Liver (tissue), 9 donors: ENCODE results near the gene IRAK4. TPM values are rescaled to one million over a fixed set of nuclear protein-coding genes. Genes with fewer than 3 reads are reported as not detected.

Source experiments
- DNase-seq: peaks from one replicate; pipeline ENCODE4 v3.0.0-alpha.2; 2017; ENCODE audit warnings: low spot score
- H3K27ac ChIP-seq, 2 donors: one replicate each; pipeline ENCODE4 v1.7.0; 2013; ENCODE audit warnings: inconsistent platforms in 2 of 2, low read length in 2 of 2, control low read depth in 1 of 2, low read depth in 1 of 2, mild to moderate bottlenecking in 1 of 2
- H3K27me3 ChIP-seq, 4 donors: one replicate each; pipeline versions ENCODE4 v1.6.1 to v1.7.0; 2013; ENCODE audit warnings: low read length in 3 of 4, inconsistent platforms in 1 of 4, mild to moderate bottlenecking in 1 of 4, moderate library complexity in 1 of 4; ENCODE audit not compliant: control insufficient read depth in 4 of 4, insufficient read depth in 4 of 4
- H3K36me3 ChIP-seq, 4 donors: one replicate each; pipeline versions ENCODE4 v1.6.1 to v1.7.0; 2013; ENCODE audit warnings: low read length in 3 of 4, mild to moderate bottlenecking in 3 of 4, low read depth in 1 of 4, moderate library complexity in 1 of 4; ENCODE audit not compliant: control insufficient read depth in 4 of 4, insufficient read depth in 3 of 4
- H3K4me1 ChIP-seq, 4 donors: one replicate each; pipeline versions ENCODE4 v1.6.1 to v1.7.0; 2013; ENCODE audit warnings: low read length in 3 of 4, mild to moderate bottlenecking in 3 of 4, moderate library complexity in 1 of 4; ENCODE audit not compliant: control insufficient read depth in 4 of 4, insufficient read depth in 4 of 4
- H3K4me3 ChIP-seq, 3 donors: one replicate each; pipeline versions ENCODE4 v1.6.1 to v1.7.0; 2013; ENCODE audit warnings: low read length in 3 of 3, control low read depth in 1 of 3, low read depth in 1 of 3, mild to moderate bottlenecking in 1 of 3
- H3K9ac ChIP-seq, 2 donors: one replicate each; pipeline ENCODE4 v1.7.0; 2013; ENCODE audit warnings: low read length in 2 of 2, mild to moderate bottlenecking in 2 of 2, moderate library complexity in 2 of 2, control low read depth in 1 of 2, low read depth in 1 of 2
- H3K9me3 ChIP-seq, 4 donors: one replicate each; pipeline versions ENCODE4 v1.6.1 to v1.7.0; 2013; ENCODE audit warnings: low read length in 3 of 4; ENCODE audit not compliant: control insufficient read depth in 4 of 4
- FOXA1 ChIP-seq: IDR thresholded peaks from 2 replicates; pipeline ENCODE4 v1.6.1; 2016; ENCODE audit warnings: antibody characterized with exemption
- GABPA ChIP-seq, 2 donors: IDR thresholded peaks in 1 of 2; conservative IDR thresholded peaks in 1 of 2; 2 replicates each; pipeline ENCODE4 v1.6.1; 2016; ENCODE audit warnings: antibody characterized with exemption in 2 of 2, mild to moderate bottlenecking in 1 of 2, moderate library complexity in 1 of 2
- HNF4A ChIP-seq, 2 donors: conservative IDR thresholded peaks; 2 replicates each; pipeline ENCODE4 v1.6.1; 2016; ENCODE audit warnings: antibody characterized with exemption in 2 of 2, mild to moderate bottlenecking in 2 of 2
- JUND ChIP-seq, 2 donors: IDR thresholded peaks; 2 replicates each; pipeline ENCODE4 v1.6.1; 2016; ENCODE audit warnings: antibody characterized with exemption in 2 of 2
- NR2F2 ChIP-seq: IDR thresholded peaks from 2 replicates; pipeline ENCODE4 v1.6.1; 2016; ENCODE audit warnings: antibody characterized with exemption
- RAD21 ChIP-seq, 2 donors: IDR thresholded peaks; 2 replicates each; pipeline ENCODE4 v1.6.1; 2016; ENCODE audit warnings: antibody characterized with exemption in 2 of 2, mild to moderate bottlenecking in 2 of 2
- RXRA ChIP-seq, 2 donors: IDR thresholded peaks; 2 replicates each; pipeline ENCODE4 v1.6.1; 2017 to 2018; ENCODE audit warnings: antibody characterized with exemption in 2 of 2, mild to moderate bottlenecking in 1 of 2
- TAF1 ChIP-seq: conservative IDR thresholded peaks from 2 replicates; pipeline ENCODE4 v1.6.1; 2016; ENCODE audit warnings: antibody characterized with exemption, mild to moderate bottlenecking
- YY1 ChIP-seq: IDR thresholded peaks from 2 replicates; pipeline ENCODE4 v1.6.1; 2016; ENCODE audit warnings: antibody characterized with exemption, mild to moderate bottlenecking
- polyA plus RNA-seq, 2 donors: library from polyadenylated mRNA; stranded (reverse) in 1 of 2; unstranded in 1 of 2; fragments of 200-250 nt in 1 of 2; fragments of >200 nt in 1 of 2; fragmentation: Nextera tagmentation in 1 of 2; extraction: Ambion mirVana in 1 of 2; gene quantifications; one replicate each; pipeline versions ENCODE4 v1.2.1 to v1.2.3, GENCODE V29; 2013 to 2015
- total RNA-seq, 2 donors: library from RNA; depleted of rRNA; stranded (reverse); fragments of >200 nt; gene quantifications; one replicate each; pipeline ENCODE4 v1.2.3, GENCODE V29; 2014
- TF ChIP-seq, protein P1 (sequence below): IDR thresholded peaks from 2 replicates; pipeline ENCODE4 v1.6.1; 2016; ENCODE audit warnings: antibody characterized with exemption
- TF ChIP-seq, protein P2 (sequence below): IDR thresholded peaks from 2 replicates; pipeline ENCODE4 v1.6.1; 2016; ENCODE audit warnings: antibody characterized with exemption, mild to moderate bottlenecking
- TF ChIP-seq, protein P3 (sequence below): IDR thresholded peaks from 2 replicates; pipeline ENCODE4 v1.6.1; 2016; ENCODE audit warnings: antibody characterized with exemption
- donor health status: healthy.
- donor health status: healthy.
- donor health status: healthy.
- donor health status: healthy.
- donor health status: healthy.

Gene IRAK4
- total and polyA plus RNA-seq, 4 donors = 5.0 to 19.1 (median 7.7) TPM

DNA sequence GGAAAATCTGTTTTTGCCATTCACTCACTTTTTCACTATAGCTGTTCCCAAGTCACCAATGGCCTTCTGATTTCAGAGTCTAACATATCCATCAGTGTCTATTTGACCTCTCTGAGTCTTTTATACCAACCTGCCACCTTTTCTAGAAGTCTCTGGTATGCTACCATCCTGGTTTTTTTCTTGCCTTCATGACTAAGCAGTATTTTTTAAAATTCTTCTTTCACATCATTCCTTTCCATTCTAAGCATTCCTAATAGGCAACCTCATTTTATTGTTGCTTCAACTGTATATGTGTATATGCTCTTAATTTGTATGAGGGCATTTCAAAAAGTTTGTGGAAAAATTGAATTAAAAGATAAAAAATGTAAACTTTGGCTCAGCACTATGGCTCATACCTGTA is 5.0 kb downstream of the IRAK4 start (continued):
- TF ChIP-seq, protein P1, sequence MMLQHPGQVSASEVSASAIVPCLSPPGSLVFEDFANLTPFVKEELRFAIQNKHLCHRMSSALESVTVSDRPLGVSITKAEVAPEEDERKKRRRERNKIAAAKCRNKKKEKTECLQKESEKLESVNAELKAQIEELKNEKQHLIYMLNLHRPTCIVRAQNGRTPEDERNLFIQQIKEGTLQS = no peak
- TF ChIP-seq RXRA (IDR thresholded peaks at IDR 0.05) (no peak), YY1 (no peak), GABPA (IDR thresholded peaks at IDR 0.05 in 1 of 2, conservative IDR thresholded peaks at IDR 0.05 in 1 of 2) (no peak)
- TF ChIP-seq, protein P2, sequence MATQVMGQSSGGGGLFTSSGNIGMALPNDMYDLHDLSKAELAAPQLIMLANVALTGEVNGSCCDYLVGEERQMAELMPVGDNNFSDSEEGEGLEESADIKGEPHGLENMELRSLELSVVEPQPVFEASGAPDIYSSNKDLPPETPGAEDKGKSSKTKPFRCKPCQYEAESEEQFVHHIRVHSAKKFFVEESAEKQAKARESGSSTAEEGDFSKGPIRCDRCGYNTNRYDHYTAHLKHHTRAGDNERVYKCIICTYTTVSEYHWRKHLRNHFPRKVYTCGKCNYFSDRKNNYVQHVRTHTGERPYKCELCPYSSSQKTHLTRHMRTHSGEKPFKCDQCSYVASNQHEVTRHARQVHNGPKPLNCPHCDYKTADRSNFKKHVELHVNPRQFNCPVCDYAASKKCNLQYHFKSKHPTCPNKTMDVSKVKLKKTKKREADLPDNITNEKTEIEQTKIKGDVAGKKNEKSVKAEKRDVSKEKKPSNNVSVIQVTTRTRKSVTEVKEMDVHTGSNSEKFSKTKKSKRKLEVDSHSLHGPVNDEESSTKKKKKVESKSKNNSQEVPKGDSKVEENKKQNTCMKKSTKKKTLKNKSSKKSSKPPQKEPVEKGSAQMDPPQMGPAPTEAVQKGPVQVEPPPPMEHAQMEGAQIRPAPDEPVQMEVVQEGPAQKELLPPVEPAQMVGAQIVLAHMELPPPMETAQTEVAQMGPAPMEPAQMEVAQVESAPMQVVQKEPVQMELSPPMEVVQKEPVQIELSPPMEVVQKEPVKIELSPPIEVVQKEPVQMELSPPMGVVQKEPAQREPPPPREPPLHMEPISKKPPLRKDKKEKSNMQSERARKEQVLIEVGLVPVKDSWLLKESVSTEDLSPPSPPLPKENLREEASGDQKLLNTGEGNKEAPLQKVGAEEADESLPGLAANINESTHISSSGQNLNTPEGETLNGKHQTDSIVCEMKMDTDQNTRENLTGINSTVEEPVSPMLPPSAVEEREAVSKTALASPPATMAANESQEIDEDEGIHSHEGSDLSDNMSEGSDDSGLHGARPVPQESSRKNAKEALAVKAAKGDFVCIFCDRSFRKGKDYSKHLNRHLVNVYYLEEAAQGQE = no peak

DNA sequence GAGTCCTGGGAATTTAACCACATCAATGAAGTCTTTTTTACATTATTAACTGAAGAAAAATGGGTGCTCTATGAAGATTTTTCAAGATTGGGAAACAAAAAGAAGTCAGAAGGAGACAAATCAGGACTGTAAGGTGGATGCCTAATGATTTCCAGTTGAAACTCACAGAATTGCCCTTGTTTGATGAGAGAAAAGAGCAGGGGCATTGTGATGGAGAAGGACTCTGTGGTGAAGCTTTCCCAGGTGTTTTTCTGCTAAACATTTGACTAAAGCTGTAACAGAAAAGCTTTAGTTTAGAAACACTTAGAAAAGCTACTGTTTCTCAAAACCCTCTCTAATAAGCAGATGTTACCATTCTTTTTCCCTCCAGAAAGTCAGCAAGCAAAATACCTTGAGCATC is 5.8 kb downstream of the IRAK4 start:
- TF ChIP-seq YY1 (no peak), RAD21 (IDR thresholded peaks at IDR 0.05) (no peak), FOXA1 (no peak), NR2F2 (no peak), TAF1 (no peak), HNF4A (conservative IDR thresholded peaks at IDR 0.05) (no peak), RXRA (IDR thresholded peaks at IDR 0.05) (no peak)
- TF ChIP-seq, protein P3, sequence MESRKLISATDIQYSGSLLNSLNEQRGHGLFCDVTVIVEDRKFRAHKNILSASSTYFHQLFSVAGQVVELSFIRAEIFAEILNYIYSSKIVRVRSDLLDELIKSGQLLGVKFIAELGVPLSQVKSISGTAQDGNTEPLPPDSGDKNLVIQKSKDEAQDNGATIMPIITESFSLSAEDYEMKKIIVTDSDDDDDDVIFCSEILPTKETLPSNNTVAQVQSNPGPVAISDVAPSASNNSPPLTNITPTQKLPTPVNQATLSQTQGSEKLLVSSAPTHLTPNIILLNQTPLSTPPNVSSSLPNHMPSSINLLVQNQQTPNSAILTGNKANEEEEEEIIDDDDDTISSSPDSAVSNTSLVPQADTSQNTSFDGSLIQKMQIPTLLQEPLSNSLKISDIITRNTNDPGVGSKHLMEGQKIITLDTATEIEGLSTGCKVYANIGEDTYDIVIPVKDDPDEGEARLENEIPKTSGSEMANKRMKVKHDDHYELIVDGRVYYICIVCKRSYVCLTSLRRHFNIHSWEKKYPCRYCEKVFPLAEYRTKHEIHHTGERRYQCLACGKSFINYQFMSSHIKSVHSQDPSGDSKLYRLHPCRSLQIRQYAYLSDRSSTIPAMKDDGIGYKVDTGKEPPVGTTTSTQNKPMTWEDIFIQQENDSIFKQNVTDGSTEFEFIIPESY = no peak
- Histone ChIP-seq H3K27me3 (no peaks in the 10 kb centered on the region), H3K4me1 (peaks cover 3 to 10% (median 7%) of the 10 kb centered on the region in 4 donors), H3K9ac (no peak overlapping the region), H3K9me3 (no peaks in the 10 kb centered on the region), H3K36me3 (peaks cover 0 to 6% (median 0%) of the 10 kb centered on the region in 4 donors), H3K4me3 (no peak overlapping the region), H3K27ac (no peak overlapping the region)
- no peak for DNase-seq

DNA sequence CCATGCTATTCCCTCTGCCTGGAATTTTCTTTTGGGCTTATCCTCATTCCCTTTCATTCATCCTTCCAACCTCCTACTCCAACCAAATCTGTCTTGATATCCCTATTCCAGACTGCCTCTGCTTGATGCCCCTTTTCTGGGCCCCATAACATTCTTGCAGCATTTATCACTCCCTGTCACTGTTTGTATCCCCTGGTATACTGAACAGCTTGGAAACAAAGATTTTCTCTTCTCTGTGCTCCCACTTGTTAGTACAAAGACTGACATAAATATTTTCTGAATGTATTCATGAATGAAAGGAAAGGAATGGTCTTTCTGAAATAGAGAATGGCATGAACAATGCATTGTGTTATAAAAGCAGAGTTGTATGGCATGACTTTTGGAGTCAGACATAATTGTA is 7.5 kb downstream of the IRAK4 start:
- no peak for DNase-seq
- H3K4me1 ChIP-seq = no peaks in the 10 kb centered on the region
- H3K36me3 ChIP-seq = peaks cover 0 to 17% (median 5%) of the 10 kb centered on the region in 4 donors
- no peak overlapping the region for H3K4me3 ChIP-seq
- H3K9me3 ChIP-seq = no peaks in the 10 kb centered on the region
- TF ChIP-seq FOXA1 (no peak), RAD21 (IDR thresholded peaks at IDR 0.05) (no peak), JUND (IDR thresholded peaks at IDR 0.05) (no peak), RXRA (IDR thresholded peaks at IDR 0.05) (no peak)
- TF ChIP-seq, protein P1 = no peak
- H3K27ac ChIP-seq = no peak overlapping the region
- no peak overlapping the region for H3K9ac ChIP-seq
- no peaks in the 10 kb centered on the region for H3K27me3 ChIP-seq
